ENCODE results near the gene NINJ2.

- no peak for TF ChIP-seq CTCF (IDR thresholded peaks at IDR 0.05)
- TF ChIP-seq POLR2A (IDR thresholded peaks at IDR 0.05): no peak
Measured at GRCh38 chr12:678747-679712, 15.8 kb upstream of the NINJ2 start.
